Right cardiac atrium (tissue), 5 donors: ENCODE data around the gene B4GALT2. TPM values are rescaled to one million over a fixed set of nuclear protein-coding genes. Genes with fewer than 3 reads are reported as not detected.

ENCODE experiments used
- polyA plus RNA-seq: library from polyadenylated mRNA; stranded (reverse); fragments of 200-250 nt; gene quantifications from one replicate; pipeline ENCODE4 v1.2.3, GENCODE V29; 2013
- total RNA-seq, 4 donors: library from RNA; stranded (reverse); fragmentation: NEBNext Ultra II Directional; extraction: Animal tissue kit (Norgen Biotek cat#: 25700); gene quantifications; one replicate each; pipeline ENCODE4 v1.2.1, GENCODE V29; 2021
- donor health status: healthy with polysubstance abuse.
- donor health status: DM: no; HTN: yes; CAD: no.
- donor health status: DM: no; HTN: no; CAD: no.
- donor health status: DM: no; HTN: yes; CAD: no; lungs with severe emphysema.
- donor health status: DM: yes; HTN: yes; CAD: no.

B4GALT2 gene
- total and polyA plus RNA-seq, 5 donors: 29.3 to 39.1 (median 34.4) TPM

Other genes with a start within 250 kb of the B4GALT2 start
- 1 to 10 TPM in 1 of 4 donors, under 1 TPM in 3; 0.40 to 1.3 (median 0.52) TPM for gene ARTN, start 45.4 kb upstream of the B4GALT2 start, total RNA-seq
- gene ARTN, start 45.4 kb upstream of the B4GALT2 start, polyA plus RNA-seq: 0.34 TPM
- gene IPO13, start 32.3 kb upstream of the B4GALT2 start, total RNA-seq: 10 to 100 TPM; 25.5 to 31.2 (median 29.2) TPM
- gene IPO13, start 32.3 kb upstream of the B4GALT2 start, polyA plus RNA-seq: 18.6 TPM
- 10 to 100 TPM; 14.2 to 19.0 (median 15.4) TPM for gene DPH2, start 9.2 kb upstream of the B4GALT2 start, total RNA-seq
- gene DPH2, start 9.2 kb upstream of the B4GALT2 start, polyA plus RNA-seq: 10.7 TPM
- gene ATP6V0B, start 4.2 kb upstream of the B4GALT2 start, total RNA-seq: 100 to 1,000 TPM in 2 of 4 donors, 10 to 100 TPM in 2; 76.9 to 118 (median 99.2) TPM
- gene ATP6V0B, start 4.2 kb upstream of the B4GALT2 start, polyA plus RNA-seq: 111 TPM
- 1 to 10 TPM; 1.2 to 2.5 (median 1.9) TPM for gene CCDC24, start 12.4 kb downstream of the B4GALT2 start, total RNA-seq
- gene CCDC24, start 12.4 kb downstream of the B4GALT2 start, polyA plus RNA-seq: 2.8 TPM
- 1 to 10 TPM in 3 of 4 donors, under 1 TPM in 1; 0.95 to 1.6 (median 1.3) TPM for gene SLC6A9, start 52.3 kb downstream of the B4GALT2 start, total RNA-seq
- gene SLC6A9, start 52.3 kb downstream of the B4GALT2 start, polyA plus RNA-seq: 1.0 TPM
- gene KLF17, start 139.6 kb downstream of the B4GALT2 start, total RNA-seq: not detected
- not detected for gene KLF17, start 139.6 kb downstream of the B4GALT2 start, polyA plus RNA-seq
- gene KLF18, start 162.4 kb downstream of the B4GALT2 start, total RNA-seq: not detected
- not detected for gene KLF18, start 162.4 kb downstream of the B4GALT2 start, polyA plus RNA-seq
- gene DMAP1, start 234.3 kb downstream of the B4GALT2 start, total RNA-seq: 10 to 100 TPM; 26.2 to 35.9 (median 32.6) TPM
- 26.7 TPM for gene DMAP1, start 234.3 kb downstream of the B4GALT2 start, polyA plus RNA-seq